NCI-H1105 (cell line): ENCODE results near the gene LRRC10.

Experiments
- DNase-seq: peaks from one replicate; lab custom pipeline; 2025; lab: John Stamatoyannopoulos, UW

LRRC10 gene

DNA sequence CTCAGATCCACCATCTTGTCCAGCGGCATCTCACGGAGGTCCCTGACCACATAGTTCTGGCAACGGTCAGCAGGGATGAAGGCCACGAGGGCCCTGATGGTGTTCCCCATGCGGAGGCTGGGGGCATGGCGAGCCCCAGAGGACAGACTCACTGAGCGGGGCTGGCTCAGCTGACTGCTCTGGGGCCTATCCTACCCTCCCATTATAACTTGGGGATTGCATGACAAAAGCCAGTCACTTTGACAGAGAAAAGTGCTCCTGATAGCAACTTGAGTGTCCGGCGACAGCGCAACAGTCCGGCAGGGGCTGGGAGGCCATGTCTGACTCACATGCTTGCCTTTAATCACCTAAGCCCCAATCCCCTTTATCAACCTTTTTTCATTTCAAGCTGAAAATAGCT lies at the start of gene LRRC10:
Gene LRRC10, minus strand, starts transcription at position 179 of the 400 bp plus-strand sequence. Its CDS starts 69 bp downstream, at position 110.
- no peak for DNase-seq

GRCh38 chr12:69660164-69660863 lies 49.6 kb upstream of the LRRC10 start:
- DNase-seq, result no peak

GRCh38 chr12:69658203-69658602 lies 47.5 kb upstream of the LRRC10 start:
- no peak for DNase-seq

DNA sequence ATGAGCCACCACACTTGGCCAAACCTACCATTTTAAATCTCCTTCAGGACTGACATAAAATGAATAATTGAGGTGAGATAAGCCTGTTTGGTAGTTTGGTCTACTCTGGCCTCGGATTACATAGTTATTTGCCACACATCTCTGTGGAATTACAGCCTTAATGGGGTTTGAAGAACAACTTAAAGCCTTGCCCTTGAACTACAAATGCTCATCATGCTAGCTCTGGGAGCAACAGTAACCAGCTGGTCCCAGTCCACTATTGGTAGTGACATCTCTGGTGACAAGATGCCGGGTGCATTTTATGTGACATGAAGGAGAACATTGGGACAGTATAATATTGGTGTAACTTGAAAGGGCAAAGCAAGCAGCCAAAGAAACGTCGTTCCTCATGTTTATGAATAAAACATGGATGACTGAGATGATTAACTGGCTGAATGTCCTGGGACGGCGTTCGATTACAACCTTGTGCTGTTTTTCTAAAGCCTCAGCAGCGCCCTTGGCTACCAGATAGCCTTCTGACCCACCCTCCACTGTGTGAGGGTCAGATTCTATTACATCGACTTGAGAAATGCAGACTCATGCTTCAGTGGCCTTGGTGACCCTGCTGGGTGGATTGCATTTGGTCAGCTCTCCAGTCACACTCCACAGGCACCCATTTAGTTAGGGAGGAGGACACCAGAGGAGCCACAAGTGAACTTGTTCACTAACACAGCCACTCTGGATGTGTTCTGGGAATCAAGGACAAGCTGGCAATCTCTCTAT lies 46.9 kb upstream of the LRRC10 start:
- no peak for DNase-seq

DNA sequence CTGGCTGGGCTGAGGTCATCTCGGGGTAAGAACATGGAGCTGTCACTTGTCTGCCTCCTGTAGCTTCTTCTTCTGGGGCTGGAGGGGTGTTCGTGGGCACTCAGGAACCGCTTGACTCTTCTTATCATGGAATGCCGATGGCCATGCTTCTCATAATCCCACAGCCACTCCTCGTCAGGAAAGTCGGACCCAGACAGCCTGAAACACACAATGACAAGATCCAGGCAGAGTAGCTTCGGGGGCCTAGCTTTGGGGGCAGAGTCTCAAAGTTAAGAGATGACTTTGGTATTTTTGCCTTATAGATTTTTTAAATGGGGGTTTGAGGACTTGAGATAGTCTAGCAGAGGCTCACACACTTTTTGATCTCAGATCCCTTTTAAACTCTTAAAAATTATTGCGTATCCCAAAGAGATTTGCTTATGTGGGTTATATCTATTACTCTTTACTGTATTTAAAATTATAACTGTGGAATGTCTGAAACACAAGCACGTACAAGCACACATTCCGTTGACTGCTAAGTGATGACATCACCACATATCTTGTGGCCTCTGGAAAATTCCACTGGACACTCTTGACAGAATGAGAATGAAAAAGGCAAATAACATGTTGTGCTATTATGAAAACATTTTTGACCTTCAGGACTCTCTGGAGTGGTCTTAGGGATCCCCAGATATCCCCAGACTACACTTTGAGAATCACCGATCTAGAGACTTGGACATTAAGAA lies 45.1 kb upstream of the LRRC10 start:
- no peak for DNase-seq

GRCh38 chr12:69653703-69654102 lies 43.0 kb upstream of the LRRC10 start:
- no peak for DNase-seq

GRCh38 chr12:69651922-69652321 lies 41.2 kb upstream of the LRRC10 start:
- DNase-seq, result no peak

DNA sequence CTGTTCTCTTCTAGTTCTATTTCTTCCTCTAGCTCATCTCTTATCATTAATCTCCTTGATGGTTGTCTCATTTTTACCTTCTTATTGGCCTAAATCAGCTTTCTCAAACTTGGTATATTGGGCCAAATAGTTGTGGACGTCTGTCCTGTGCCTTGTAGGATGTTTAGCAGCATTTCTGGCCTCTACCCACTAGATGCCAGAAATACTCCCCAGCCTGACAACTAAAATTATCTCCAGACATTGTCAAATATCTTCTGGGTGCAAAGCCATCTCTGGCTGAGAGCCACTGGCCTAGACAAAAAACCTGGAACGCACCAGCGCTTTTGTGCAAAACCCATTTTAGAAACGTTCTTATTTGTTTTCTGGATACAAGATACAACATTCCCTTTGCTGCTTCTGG lies 38.8 kb upstream of the LRRC10 start:
- no peak for DNase-seq

DNA sequence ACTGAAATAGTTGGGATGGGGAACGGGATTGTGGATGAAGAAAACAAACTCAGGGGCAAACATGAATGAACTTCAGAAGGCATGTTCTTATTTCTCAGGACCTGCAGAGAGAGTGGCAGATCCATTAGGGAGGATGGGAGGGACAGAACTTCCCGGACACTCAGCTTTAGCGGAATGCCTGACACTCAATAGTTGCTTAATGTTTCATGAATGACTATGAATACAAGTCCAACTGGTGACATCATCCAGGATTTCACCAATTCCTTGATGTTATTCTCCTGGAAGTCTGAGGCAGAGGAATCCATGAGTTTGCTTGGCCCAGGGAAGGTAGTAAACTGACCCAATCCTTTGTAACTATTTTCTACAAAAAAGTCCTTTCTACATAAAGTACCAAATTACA lies 37.8 kb upstream of the LRRC10 start:
- no peak for DNase-seq

GRCh38 chr12:69647178-69647577 lies 36.5 kb upstream of the LRRC10 start:
- no peak for DNase-seq

- no peak for DNase-seq
Measured at GRCh38 chr12:69645031-69645430, 34.3 kb upstream of the LRRC10 start.

DNA sequence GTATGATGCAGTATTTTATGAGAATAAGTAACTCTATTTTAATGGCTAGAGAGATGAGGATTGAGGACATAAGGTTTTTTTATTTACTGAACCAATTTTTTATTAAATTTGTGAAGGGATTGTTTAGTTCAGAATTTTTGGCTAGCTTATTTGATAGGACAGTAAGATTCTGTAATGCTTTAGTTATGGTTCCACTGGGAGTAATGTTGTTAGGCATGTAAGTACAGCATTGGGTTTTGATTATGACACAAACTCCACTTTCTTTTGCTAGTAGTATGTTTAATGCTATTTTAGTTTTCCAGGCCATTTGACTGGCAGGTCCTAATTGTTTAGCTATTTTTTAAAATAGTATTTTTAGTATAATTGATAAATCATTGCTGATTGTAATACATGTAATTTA lies 33.8 kb upstream of the LRRC10 start:
- DNase-seq, result no peak

GRCh38 chr12:69642531-69642930 lies 31.8 kb upstream of the LRRC10 start:
- no peak for DNase-seq

- DNase-seq, result no peak
Measured at GRCh38 chr12:69641546-69641945, 30.8 kb upstream of the LRRC10 start.

GRCh38 chr12:69639400-69640016 lies 28.8 kb upstream of the LRRC10 start:
- peak; percentile 47 for DNase-seq

- no peak for DNase-seq
Measured at GRCh38 chr12:69633061-69633460, 22.4 kb upstream of the LRRC10 start.

GRCh38 chr12:69630191-69630590 lies 19.5 kb upstream of the LRRC10 start:
- no peak for DNase-seq

DNA sequence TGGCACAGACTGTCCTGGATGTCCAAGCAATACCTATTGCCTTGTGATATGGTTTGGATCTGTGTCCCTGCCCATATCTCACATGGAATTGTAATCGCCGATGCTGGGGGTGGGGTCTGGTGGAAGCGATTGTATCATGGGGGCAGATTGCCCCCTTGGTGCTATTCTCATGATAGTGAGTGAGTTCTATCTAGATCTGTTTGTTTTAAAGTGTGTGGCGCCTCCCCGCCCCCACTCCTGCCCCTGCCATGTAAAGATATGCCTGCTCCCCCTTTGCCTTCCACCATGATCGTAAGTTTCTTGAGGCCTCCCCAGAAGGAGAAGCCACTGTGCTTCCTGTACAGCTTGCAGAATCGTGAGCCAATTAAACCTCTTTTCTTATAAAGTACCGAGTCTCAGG lies 16.8 kb upstream of the LRRC10 start:
- no peak for DNase-seq

GRCh38 chr12:69623970-69624369 lies 13.3 kb upstream of the LRRC10 start:
- DNase-seq, result peak; percentile 68

- DNase-seq, result no peak
Measured at GRCh38 chr12:69621551-69621950, 10.8 kb upstream of the LRRC10 start.

- DNase-seq, result no peak
Measured at GRCh38 chr12:69620921-69621320, 10.2 kb upstream of the LRRC10 start.

- DNase-seq, result no peak
Measured at GRCh38 chr12:69620077-69620476, 9.4 kb upstream of the LRRC10 start.
